ENCODE measurements around the gene ANKH.
"Not testable (repeated sequence)": the region's sequence is repeated elsewhere in the genome, so short reads cannot be mapped to it uniquely, and the experiment has no call there.

The ANKH gene

DNA sequence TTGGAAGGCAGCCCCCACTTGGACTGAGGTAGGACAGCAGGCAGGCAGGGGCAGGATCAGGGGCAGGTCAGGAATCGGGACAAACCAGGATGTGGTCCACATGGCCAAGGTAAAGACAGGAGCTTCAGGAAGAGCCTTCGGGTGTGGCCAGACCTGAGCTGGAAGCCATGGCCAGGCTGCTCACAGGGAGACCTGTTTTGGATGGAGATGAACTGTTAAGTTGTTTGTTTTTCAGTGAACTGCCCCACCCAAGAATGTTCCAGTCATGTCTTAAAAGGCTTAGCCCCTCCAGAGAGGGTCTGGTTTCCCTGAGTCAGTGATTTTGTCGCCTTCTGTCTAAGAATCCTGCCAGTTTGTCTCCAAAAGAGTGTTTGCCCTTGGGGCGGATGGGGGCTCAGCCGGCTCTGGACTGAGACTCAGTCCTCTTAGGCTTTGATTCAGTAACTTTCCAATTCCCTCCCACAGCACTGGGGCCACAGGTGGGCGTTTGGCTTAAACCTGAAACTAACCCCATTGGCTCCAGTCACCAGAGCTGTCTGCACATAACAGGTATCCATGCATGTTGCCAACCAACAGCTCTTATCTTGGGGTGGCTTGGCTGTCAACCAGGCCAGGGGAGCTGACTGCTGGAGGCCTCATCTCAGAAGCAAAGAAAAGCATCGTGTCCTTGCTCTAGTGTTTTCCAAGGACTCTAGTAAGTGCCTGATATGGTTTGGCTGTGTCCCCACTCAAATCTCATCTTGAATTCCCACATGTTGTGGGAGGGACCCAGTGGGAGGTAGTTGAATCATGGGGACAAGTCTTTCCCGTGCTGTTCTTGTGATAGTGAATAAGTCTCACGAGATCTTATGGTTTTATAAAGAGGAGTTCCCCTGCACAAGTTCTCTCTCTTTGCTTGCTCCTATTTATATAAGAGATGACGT is 11.3 kb upstream of the ANKH start:
- no peak for DNase-seq (ENCODE audit: low spot score)

DNA sequence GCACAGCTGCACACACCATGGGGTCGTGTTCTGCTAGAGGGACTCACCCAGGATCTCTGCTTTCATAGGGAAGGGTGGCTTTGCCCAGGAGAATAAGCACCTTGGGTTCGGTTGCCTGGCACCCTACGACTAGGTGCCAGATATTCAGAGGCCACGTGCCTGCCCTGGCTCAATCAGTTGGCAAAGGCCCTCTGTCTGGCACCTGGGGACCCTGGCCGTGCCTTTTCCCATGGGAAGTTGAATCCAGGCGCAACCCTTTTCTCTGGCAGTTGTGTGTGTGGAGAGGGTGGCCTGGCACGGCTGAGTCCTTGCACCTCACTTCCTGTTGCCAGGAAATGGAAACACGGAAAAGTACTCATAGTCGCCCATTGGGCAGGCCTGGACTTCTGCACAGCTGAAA is 10.2 kb upstream of the ANKH start:
- DNase-seq (ENCODE audit: low spot score) = no peak

DNA sequence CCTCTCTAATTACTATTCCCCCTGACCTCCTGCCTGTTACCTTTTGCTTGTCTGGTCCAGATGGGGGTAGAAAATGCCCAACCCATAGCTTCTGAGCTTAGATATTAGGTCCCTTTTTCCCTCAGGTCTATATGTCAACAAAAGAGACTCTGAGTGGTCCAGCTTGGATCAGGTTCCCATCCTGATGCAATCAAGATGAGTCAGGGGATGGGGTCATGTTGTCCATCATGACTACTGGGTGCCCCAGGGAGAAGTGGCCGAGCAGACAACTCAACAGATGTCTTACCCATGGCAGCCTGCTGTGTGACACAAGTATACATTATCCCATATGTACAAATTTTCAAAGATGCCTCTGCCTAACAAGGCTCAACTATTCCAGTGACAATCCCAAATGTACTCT is 9.1 kb upstream of the ANKH start:
- DNase-seq (ENCODE audit: low spot score) = no peak

DNA sequence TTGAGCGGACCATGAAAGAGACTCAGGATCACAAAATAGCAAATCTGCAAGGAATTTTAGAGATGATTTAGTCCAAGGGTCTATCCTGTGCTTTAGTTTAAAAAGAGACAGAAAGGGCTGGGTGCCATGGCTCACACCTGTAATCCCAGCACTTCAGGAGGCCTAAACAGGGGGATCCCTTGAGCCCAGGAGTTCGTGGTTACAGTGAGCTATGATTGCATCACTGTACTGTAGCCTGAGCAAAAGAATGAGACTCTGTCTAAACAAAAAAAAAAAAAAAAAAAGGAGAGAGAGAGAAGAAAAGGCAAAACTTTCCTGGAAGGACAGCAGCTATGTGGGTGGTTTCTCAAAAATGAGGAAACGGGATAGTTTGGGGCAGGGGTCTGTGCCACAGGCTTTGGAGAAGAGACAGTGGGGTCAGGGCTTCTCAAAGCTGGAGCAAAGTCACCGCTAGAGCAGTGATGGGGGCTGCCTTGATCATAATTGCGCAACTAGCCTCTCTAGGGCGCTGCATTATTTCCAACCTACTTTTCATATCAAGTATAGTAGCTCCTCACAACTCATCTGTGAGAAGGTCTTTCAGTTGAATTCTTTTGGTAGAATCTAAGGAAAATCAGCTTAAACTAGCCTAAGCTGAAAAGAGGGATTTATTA is 8.5 kb upstream of the ANKH start:
- DNase-seq (ENCODE audit: low spot score) = no peak

GRCh38 chr5:14879393-14879792 is 7.8 kb upstream of the ANKH start:
- no peak for DNase-seq (ENCODE audit: low spot score)

- not testable (repeated sequence) for DNase-seq (ENCODE audit: low spot score)
These were observed 6.6 kb upstream of the ANKH start for GRCh38 chr5:14878192-14878591.

DNA sequence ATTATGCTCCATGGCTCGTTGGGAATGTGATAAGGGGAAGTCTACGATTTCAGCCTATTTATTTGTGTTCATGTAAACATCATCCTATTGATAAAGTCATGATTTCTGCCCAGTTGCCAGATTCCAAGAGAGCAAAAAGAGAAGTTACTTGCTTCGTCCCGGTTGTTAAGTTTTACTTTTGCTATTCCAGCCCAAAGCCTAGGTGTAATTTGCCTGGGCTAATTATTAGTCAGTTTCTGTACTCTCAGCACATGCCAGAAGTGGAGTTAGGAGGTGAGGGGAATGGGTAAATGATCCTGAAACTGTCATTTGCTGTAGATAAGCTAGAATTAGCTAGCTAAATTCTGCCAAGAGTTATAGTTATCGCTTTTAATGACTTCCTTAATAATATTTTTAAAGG is 4.5 kb upstream of the ANKH start:
- DNase-seq (ENCODE audit: low spot score) = no peak

DNA sequence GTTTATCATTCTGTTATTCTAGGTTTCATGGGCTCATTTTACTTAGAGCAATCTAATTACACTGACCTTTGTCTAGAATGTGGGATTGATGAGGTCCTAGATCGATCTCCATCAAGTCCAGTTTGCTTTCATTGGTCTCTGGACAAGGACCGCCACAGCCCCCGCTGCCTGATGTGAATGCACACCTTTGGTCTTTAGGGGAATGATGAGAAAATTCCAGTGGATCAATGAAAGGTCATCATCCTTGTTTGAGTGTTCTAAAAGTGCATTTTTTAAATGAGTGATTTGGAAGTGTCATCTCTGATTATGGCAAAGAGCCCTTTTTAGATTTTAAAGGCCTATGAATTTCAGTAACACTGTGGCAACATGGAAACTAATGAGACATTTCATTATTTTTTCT is 2.2 kb upstream of the ANKH start:
- no peak for DNase-seq (ENCODE audit: low spot score)

GRCh38 chr5:14873093-14873492 is 1.5 kb upstream of the ANKH start:
- no peak for DNase-seq (ENCODE audit: low spot score)

- peak; percentile 78 for DNase-seq (ENCODE audit: low spot score)
These were observed 752 bp upstream of the ANKH start for GRCh38 chr5:14872070-14872989.

GRCh38 chr5:14870337-14871213 is 1.0 kb downstream of the ANKH start:
- DNase-seq (ENCODE audit: low spot score) = peak; percentile 64

DNA sequence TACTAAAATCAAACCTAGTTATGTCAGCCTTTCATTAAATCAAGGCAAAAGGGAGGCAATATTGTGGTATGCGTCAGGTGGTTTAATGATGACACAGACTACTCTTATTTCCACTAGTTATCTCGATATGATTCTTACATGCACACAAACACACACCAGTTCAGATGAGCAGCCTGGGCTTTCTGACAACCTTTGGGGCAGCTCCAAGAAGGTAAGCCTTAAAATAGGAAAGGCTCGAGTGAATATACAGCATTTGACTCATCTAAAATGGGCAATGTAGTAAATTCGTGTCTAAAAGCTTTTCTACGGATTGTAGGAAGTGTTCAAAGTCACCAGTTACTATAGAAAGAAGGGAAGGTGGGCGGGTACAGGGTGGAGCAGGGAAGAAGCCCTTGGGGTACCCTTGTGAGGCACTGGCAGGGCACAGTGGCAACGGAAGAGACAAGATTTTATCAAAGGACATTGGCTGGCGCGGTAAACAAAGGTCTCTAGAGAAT is 1.9 kb downstream of the ANKH start:
- DNase-seq (ENCODE audit: low spot score) = peak; percentile 34

DNA sequence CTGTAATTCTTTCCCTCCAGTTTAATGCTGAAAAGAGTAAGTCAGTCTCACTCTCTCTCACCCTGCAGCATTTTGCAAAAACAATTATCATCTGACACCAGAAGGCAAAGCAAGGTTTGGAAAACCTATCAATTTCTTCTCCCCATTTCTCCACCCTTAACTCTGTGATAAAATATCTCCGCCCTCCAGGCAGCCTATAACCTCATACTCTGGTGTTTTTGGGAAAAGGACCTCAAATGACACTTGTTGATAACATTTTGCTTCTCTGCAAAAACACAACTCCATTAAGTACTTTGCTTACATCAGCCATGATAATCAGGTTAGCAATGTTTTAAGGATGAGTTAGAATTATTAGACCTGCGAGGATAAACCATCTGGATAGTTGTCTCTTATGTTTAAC is 2.3 kb downstream of the ANKH start:
- no peak for DNase-seq (ENCODE audit: low spot score)

DNA sequence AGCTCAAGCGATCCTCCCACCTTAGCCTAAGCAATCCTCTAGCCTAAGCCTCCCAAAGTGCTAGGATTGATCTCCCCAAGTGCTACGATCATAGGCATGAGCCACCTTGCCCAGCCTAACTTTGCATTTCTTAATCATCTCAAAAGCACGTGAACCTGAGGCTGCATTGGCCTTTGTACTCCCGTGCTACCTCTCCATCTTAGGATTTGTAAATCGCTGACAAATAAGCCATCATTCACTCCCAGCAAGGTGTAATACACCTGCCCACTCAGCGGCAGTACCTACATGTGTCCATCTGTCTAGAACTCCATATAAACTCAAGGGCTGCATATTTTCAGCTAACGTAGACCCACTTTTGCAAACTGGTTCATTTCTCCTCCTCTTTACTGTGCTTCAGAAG is 2.8 kb downstream of the ANKH start:
- no peak for DNase-seq (ENCODE audit: low spot score)

DNA sequence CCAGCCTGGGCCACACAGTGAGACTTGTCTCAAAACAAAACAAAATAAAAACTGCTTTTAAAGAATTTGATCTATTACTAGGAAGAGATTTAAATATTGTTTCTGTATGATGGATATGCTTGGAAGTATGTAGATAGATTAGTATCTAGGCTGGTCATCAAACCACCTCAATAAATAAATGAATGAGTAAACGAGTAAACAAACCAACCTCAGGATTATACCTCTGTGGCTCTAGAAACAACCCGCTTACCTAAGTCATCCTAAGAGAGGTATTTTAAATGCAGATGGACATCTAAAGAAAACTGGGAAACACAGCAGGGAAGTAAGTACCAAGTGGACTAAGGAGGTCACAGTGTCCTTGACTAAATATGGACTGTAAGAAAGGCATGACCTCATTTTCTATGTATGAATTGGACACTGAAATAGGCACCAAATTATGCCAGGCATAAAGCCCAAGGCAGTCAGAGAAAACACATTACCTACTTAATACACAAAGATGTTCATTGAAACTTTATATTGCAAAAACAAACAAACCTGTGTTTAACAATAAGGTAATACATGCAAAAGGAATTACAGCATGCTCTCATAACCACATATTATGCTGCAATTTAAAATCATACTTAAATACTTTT is 7.3 kb downstream of the ANKH start:
- DNase-seq (ENCODE audit: low spot score) = no peak

- DNase-seq (ENCODE audit: low spot score) = no peak
These were observed 8.5 kb downstream of the ANKH start for GRCh38 chr5:14863105-14863504.

DNA sequence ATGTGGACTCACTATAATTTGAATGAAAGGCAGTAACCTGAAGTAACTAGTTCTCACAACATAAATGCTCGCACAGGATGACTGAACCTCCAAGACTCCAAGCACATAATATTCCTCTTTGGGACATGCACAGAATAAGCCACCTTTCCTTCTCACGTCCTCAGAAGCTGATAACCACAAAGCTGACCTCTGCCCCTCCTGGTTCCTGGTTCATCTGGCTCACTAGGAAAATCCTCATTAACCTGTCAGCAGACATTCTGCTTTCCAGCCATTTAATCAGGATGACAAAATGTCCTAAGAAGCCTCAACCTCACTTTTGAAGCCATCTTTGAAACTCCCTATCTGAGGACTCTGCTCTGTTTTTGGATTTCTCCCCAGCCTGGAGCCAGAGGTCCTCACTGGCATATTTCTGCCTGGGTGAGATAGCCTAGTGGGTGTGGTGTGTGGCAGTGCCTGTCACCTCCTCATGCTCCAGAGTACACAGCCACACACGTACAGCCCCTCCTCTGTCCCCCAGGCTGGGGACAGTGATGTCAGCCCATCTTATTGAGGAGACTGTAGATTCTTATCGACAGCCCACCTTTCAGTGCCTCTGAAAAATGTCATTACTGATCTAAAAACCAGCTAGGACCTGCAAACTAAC is 10.3 kb downstream of the ANKH start:
- no peak for DNase-seq (ENCODE audit: low spot score)

GRCh38 chr5:14859980-14860379 is 11.6 kb downstream of the ANKH start:
- no peak for DNase-seq (ENCODE audit: low spot score)

- DNase-seq (ENCODE audit: low spot score) = no peak
These were observed 12.4 kb downstream of the ANKH start for GRCh38 chr5:14859150-14859549.

GRCh38 chr5:14855366-14855765 is 16.2 kb downstream of the ANKH start:
- no peak for DNase-seq (ENCODE audit: low spot score)
